Measurements from ENCODE around the gene ZMAT3.

DNA sequence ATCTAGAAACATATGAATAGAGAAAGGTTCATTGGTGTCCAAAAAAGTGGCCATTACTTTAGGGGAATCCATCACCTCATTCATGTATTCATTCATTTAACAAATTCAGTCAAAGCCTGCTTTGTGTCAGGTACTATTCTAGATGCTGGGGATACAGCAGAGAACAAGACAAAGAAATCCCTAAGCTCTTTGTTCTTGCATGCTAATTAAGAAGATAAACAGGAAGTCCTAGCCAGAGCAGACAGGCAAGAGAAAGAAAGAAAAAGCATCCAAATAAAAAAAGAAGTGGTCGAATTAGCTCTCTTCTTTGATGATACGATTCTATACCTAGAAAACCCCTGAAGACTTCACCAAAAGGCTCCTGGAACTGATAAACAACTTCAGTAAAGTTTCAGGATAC is 12.4 kb upstream of the ZMAT3 start:
- TF ChIP-seq, protein P1, sequence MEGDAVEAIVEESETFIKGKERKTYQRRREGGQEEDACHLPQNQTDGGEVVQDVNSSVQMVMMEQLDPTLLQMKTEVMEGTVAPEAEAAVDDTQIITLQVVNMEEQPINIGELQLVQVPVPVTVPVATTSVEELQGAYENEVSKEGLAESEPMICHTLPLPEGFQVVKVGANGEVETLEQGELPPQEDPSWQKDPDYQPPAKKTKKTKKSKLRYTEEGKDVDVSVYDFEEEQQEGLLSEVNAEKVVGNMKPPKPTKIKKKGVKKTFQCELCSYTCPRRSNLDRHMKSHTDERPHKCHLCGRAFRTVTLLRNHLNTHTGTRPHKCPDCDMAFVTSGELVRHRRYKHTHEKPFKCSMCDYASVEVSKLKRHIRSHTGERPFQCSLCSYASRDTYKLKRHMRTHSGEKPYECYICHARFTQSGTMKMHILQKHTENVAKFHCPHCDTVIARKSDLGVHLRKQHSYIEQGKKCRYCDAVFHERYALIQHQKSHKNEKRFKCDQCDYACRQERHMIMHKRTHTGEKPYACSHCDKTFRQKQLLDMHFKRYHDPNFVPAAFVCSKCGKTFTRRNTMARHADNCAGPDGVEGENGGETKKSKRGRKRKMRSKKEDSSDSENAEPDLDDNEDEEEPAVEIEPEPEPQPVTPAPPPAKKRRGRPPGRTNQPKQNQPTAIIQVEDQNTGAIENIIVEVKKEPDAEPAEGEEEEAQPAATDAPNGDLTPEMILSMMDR (IDR thresholded peaks at IDR 0.05): no peak
- no peak for TF ChIP-seq POLR2AphosphoS5 (IDR thresholded peaks at IDR 0.05)
